ENCODE data around the gene CPZ.

DNA sequence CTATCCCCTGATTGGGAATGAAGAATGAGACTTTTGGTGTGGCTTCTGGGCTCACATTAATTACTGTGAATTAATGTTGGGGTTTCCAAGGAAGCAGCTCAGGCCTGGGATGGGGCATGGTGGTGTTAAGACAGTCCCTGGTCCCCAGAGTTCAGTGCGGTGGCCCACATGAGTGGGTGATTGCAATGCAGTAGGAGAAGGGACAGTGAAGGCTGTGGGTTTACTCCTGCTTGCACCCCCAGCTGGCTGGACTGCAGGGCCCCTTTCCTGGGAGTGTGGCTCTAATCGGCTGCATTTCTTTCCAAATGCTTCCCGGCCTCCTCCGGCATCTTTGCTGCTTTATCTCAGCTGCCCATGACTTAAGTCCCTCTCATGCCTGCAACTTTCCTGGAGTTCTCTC, 40.5 kb upstream of the CPZ start:
- TF ChIP-seq, protein P1, sequence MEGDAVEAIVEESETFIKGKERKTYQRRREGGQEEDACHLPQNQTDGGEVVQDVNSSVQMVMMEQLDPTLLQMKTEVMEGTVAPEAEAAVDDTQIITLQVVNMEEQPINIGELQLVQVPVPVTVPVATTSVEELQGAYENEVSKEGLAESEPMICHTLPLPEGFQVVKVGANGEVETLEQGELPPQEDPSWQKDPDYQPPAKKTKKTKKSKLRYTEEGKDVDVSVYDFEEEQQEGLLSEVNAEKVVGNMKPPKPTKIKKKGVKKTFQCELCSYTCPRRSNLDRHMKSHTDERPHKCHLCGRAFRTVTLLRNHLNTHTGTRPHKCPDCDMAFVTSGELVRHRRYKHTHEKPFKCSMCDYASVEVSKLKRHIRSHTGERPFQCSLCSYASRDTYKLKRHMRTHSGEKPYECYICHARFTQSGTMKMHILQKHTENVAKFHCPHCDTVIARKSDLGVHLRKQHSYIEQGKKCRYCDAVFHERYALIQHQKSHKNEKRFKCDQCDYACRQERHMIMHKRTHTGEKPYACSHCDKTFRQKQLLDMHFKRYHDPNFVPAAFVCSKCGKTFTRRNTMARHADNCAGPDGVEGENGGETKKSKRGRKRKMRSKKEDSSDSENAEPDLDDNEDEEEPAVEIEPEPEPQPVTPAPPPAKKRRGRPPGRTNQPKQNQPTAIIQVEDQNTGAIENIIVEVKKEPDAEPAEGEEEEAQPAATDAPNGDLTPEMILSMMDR (IDR thresholded peaks at IDR 0.05 in 8 of 11, conservative IDR thresholded peaks at IDR 0.05 in 3 of 11), result no peak
- no peak for TF ChIP-seq POLR2A (IDR thresholded peaks at IDR 0.05)
